Measurements from ENCODE around the gene LIN28A. TPM values are rescaled to one million over a fixed set of nuclear protein-coding genes. Genes with fewer than 3 reads are reported as not detected.

The LIN28A gene
- total RNA-seq, 1 donor from 2014 or later: 80.2 TPM

- H3K27ac Mint-ChIP-seq: no peak overlapping the region
- peaks cover 2% of the 10 kb centered on the region for H3K4me1 Mint-ChIP-seq (ENCODE audit: low read depth)
- H3K9me3 Mint-ChIP-seq (ENCODE audit: low read depth): no peaks in the 10 kb centered on the region
- no peak overlapping the region for H3K4me3 Mint-ChIP-seq (ENCODE audit: low read depth)
- TF ChIP-seq, protein P1, sequence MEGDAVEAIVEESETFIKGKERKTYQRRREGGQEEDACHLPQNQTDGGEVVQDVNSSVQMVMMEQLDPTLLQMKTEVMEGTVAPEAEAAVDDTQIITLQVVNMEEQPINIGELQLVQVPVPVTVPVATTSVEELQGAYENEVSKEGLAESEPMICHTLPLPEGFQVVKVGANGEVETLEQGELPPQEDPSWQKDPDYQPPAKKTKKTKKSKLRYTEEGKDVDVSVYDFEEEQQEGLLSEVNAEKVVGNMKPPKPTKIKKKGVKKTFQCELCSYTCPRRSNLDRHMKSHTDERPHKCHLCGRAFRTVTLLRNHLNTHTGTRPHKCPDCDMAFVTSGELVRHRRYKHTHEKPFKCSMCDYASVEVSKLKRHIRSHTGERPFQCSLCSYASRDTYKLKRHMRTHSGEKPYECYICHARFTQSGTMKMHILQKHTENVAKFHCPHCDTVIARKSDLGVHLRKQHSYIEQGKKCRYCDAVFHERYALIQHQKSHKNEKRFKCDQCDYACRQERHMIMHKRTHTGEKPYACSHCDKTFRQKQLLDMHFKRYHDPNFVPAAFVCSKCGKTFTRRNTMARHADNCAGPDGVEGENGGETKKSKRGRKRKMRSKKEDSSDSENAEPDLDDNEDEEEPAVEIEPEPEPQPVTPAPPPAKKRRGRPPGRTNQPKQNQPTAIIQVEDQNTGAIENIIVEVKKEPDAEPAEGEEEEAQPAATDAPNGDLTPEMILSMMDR (IDR thresholded peaks at IDR 0.05; ENCODE audit: unreplicated experiment): no peak
- H3K27me3 Mint-ChIP-seq: no peaks in the 10 kb centered on the region
- no peak for DNase-seq (ENCODE audit: low spot score, unreplicated experiment)
- H3K36me3 Mint-ChIP-seq (ENCODE audit: insufficient read depth): peaks cover 19% of the 10 kb centered on the region
Measured at GRCh38 chr1:26438041-26438440, 27.4 kb downstream of the LIN28A start.

DNA sequence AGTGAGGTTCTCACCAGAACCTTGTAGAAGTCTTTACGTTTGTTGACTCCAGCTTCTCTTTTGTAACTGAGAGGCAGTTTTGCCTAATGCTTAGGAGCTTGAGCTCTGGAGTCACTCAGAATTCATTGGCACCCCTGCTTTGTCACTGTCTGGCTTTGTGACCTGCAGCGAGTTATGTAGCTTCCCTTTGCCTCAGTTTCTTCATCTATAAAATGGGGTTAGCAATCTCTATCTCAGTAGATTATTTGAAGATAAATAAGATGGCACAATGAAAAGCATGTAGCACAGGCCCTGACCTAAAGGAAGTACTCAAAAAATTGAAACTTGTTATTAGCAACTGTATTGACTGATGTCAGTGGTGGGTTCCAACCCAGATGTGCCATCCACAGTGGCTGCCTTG lies 29.6 kb downstream of the LIN28A start:
- H3K4me3 Mint-ChIP-seq (ENCODE audit: low read depth): no peak overlapping the region
- TF ChIP-seq, protein P1 (IDR thresholded peaks at IDR 0.05; ENCODE audit: unreplicated experiment): no peak
- no peaks in the 10 kb centered on the region for H3K9me3 Mint-ChIP-seq (ENCODE audit: low read depth)
- no peaks in the 10 kb centered on the region for H3K4me1 Mint-ChIP-seq (ENCODE audit: low read depth)
- DNase-seq (ENCODE audit: low spot score, unreplicated experiment): no peak
- H3K27ac Mint-ChIP-seq: no peak overlapping the region
- no peaks in the 10 kb centered on the region for H3K27me3 Mint-ChIP-seq
- H3K36me3 Mint-ChIP-seq (ENCODE audit: insufficient read depth): peaks cover 21% of the 10 kb centered on the region

DNA sequence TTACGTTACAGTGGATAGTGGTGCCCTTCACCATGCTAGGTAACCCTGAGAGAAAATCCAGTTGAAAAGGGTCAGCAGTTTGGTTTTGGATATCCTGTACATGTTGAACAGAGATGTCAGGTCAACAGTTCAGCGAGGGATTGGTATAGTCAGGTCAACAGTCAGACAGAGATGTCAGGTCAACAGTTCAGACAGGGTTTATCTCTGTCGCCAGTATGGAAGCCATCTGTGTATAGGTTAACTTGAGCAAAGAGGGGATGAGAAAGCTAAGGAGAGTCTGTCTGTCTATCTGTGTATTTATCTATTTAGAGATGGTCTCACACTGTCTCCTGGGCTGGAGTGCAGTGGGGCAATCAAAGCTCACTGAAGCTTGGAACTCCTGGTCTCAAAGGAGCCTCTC lies 39.3 kb downstream of the LIN28A start:
- Mint-ChIP-seq H3K4me3 (ENCODE audit: low read depth) (no peak overlapping the region), H3K27ac (no peak overlapping the region), H3K4me1 (ENCODE audit: low read depth) (no peaks in the 10 kb centered on the region), H3K9me3 (ENCODE audit: low read depth) (no peaks in the 10 kb centered on the region), H3K27me3 (no peaks in the 10 kb centered on the region), H3K36me3 (ENCODE audit: insufficient read depth) (peaks cover 14% of the 10 kb centered on the region)
- DNase-seq (ENCODE audit: low spot score, unreplicated experiment): no peak
- TF ChIP-seq, protein P1 (IDR thresholded peaks at IDR 0.05; ENCODE audit: unreplicated experiment): no peak

GRCh38 chr1:26450908-26451307 lies 40.3 kb downstream of the LIN28A start:
- Mint-ChIP-seq H3K4me3 (ENCODE audit: low read depth) (no peak overlapping the region), H3K36me3 (ENCODE audit: insufficient read depth) (peaks cover 12% of the 10 kb centered on the region), H3K27ac (no peak overlapping the region), H3K4me1 (ENCODE audit: low read depth) (no peaks in the 10 kb centered on the region), H3K9me3 (ENCODE audit: low read depth) (no peaks in the 10 kb centered on the region), H3K27me3 (no peaks in the 10 kb centered on the region)
- DNase-seq (ENCODE audit: low spot score, unreplicated experiment): no peak
- TF ChIP-seq, protein P1 (IDR thresholded peaks at IDR 0.05; ENCODE audit: unreplicated experiment): no peak

- Mint-ChIP-seq H3K27me3 (no peaks in the 10 kb centered on the region), H3K4me3 (ENCODE audit: low read depth) (no peak overlapping the region), H3K9me3 (ENCODE audit: low read depth) (no peaks in the 10 kb centered on the region), H3K4me1 (ENCODE audit: low read depth) (no peaks in the 10 kb centered on the region), H3K27ac (no peak overlapping the region), H3K36me3 (ENCODE audit: insufficient read depth) (peaks cover 7% of the 10 kb centered on the region)
- no peak for DNase-seq (ENCODE audit: low spot score, unreplicated experiment)
- TF ChIP-seq, protein P1 (IDR thresholded peaks at IDR 0.05; ENCODE audit: unreplicated experiment): no peak
Measured at GRCh38 chr1:26452459-26453183, 42.0 kb downstream of the LIN28A start.
